ENCODE data around the gene KDM7A.

- TF ChIP-seq EP300 (IDR thresholded peaks at IDR 0.05; ENCODE audit: borderline replicate concordance in 1 of 2, low read depth in 1 of 2, low read length in 1 of 2) (no peak), CTCF (IDR thresholded peaks at IDR 0.05) (no peak), PBX3 (IDR thresholded peaks at IDR 0.05) (no peak), NRF1 (IDR thresholded peaks at IDR 0.05; ENCODE audit: low read depth, low read length) (no peak), EZH2phosphoT487 (IDR thresholded peaks at IDR 0.05; ENCODE audit: borderline replicate concordance, low read depth) (no peak), TAF1 (IDR thresholded peaks at IDR 0.05; ENCODE audit: borderline replicate concordance, low read depth, low read length) (no peak), USF1 (IDR thresholded peaks at IDR 0.05; ENCODE audit: borderline replicate concordance, low read depth) (no peak)
Measured at GRCh38 chr7:140048138-140048537, 128.6 kb downstream of the KDM7A start.
